Measurements from ENCODE around the gene HSPA2. TPM values are rescaled to one million over a fixed set of nuclear protein-coding genes. Genes with fewer than 3 reads are reported as not detected.

HSPA2 gene
- total and polyA plus RNA-seq, 11 donors, result 3.2 to 96.0 (median 22.9) TPM

- Histone ChIP-seq H3K4me1 (peaks cover 0 to 60% (median 13%) of the 10 kb centered on the region in 12 donors), H3K27ac (no peak overlapping the region), H3K9me3 (no peaks in the 10 kb centered on the region), H3K27me3 (no peaks in the 10 kb centered on the region), H3K36me3 (peaks cover 0 to 37% (median 8%) of the 10 kb centered on the region in 9 donors), H3K4me3 (no peak overlapping the region)
- intact Hi-C loops (cut with DNase I), result no loop called here
- ATAC-seq, result no peak
- TF ChIP-seq POLR2A (IDR thresholded peaks at IDR 0.05) (no peak), CTCF (IDR thresholded peaks at IDR 0.05) (no peak)
- DNase-seq, result no peak
Observed at GRCh38 chr14:64495252-64495651, 45.3 kb upstream of the HSPA2 start.

- H3K27me3 ChIP-seq, result no peaks in the 10 kb centered on the region
- peak overlapping the region in 6 of 12 donors; percentile 2 to 78 (median 44) for H3K27ac ChIP-seq
- H3K4me1 ChIP-seq, result peaks cover 6 to 65% (median 25%) of the 10 kb centered on the region in 12 donors
- intact Hi-C loops (cut with DNase I), result no loop called here
- H3K4me3 ChIP-seq, result no peak overlapping the region
- H3K36me3 ChIP-seq, result peaks cover 0 to 30% (median 4%) of the 10 kb centered on the region in 9 donors
- H3K9me3 ChIP-seq, result no peaks in the 10 kb centered on the region
- DNase-seq, result no peak
- no peak for ATAC-seq
- TF ChIP-seq CTCF (IDR thresholded peaks at IDR 0.05) (no peak), POLR2A (IDR thresholded peaks at IDR 0.05) (no peak)
Observed at GRCh38 chr14:64496764-64497163, 43.8 kb upstream of the HSPA2 start.

GRCh38 chr14:64500088-64500487 lies 40.5 kb upstream of the HSPA2 start:
- H3K27me3 ChIP-seq, result no peaks in the 10 kb centered on the region
- peaks cover 8 to 63% (median 30%) of the 10 kb centered on the region in 12 donors for H3K4me1 ChIP-seq
- H3K4me3 ChIP-seq, result no peak overlapping the region
- TF ChIP-seq POLR2A (IDR thresholded peaks at IDR 0.05) (no peak), CTCF (IDR thresholded peaks at IDR 0.05) (no peak)
- intact Hi-C loops (cut with DNase I), result loop anchor here in 1 of 10 donors (10.0 kb wide), 1 partner anchor 155 kb away; no protein-coding TSS in a partner anchor
- ATAC-seq, result no peak
- WGBS, 4 donors, result 92 to 96% (median 94%) methylated on average over 1 of the region's 1 CpG
- H3K9me3 ChIP-seq, result no peaks in the 10 kb centered on the region
- peaks cover 0 to 20% (median 1%) of the 10 kb centered on the region in 9 donors for H3K36me3 ChIP-seq
- peak overlapping the region in 8 of 12 donors; percentile 4 to 100 (median 34) for H3K27ac ChIP-seq
- no peak for DNase-seq

GRCh38 chr14:64501411-64502171 lies 39.0 kb upstream of the HSPA2 start:
- Histone ChIP-seq H3K27me3 (no peaks in the 10 kb centered on the region), H3K4me3 (peak overlapping the region in 9 of 12 donors; percentile 70 to 97 (median 90)), H3K4me1 (peaks cover 8 to 71% (median 36%) of the 10 kb centered on the region in 12 donors), H3K36me3 (peaks cover 0 to 15% (median 0%) of the 10 kb centered on the region in 9 donors), H3K9me3 (no peaks in the 10 kb centered on the region), H3K27ac (peak overlapping the region; percentile 43 to 100 (median 98))
- intact Hi-C loops (cut with DNase I), result loop anchor here in 1 of 10 donors (10.0 kb wide), 1 partner anchor 157 kb away; no protein-coding TSS in a partner anchor
- TF ChIP-seq POLR2A (IDR thresholded peaks at IDR 0.05) (peak in 1 of 2 donors; percentile 37), CTCF (IDR thresholded peaks at IDR 0.05) (peak in 3 of 12 donors; percentile 8 to 25 (median 22))
- 34 to 45% (median 36%) methylated on average over 8 of the region's 8 CpGs for WGBS, 4 donors
- peak; percentile 22 to 39 (median 28) for ATAC-seq
- DNase-seq, result peak; percentile 34 to 74 (median 47)
